Hippocampal formation (tissue), 2 donors: ENCODE data around the gene POGZ.

ENCODE experiments used
- DNase-seq, 2 donors: peaks; one replicate each; lab custom pipeline; 2025; lab: John Stamatoyannopoulos, UW

The POGZ gene

GRCh38 chr1:151372058-151372934 is 87.0 kb downstream of the POGZ start, which contains the start of gene SELENBP1:
TSS of gene SELENBP1 (minus strand) at chr1:151372705. CDS start at chr1:151372641, 64 bp downstream.
- peak; percentile 28 to 37 for DNase-seq

GRCh38 chr1:151371370-151372057 is 87.8 kb downstream of the POGZ start:
- peak; percentile 31 to 57 for DNase-seq

- DNase-seq, result no peak
Measured at GRCh38 chr1:151370211-151370911, 88.9 kb downstream of the POGZ start.

GRCh38 chr1:151369621-151370048 is 89.7 kb downstream of the POGZ start:
- DNase-seq, result no peak

- no peak for DNase-seq
Measured at GRCh38 chr1:151369302-151369610, 90.0 kb downstream of the POGZ start.

GRCh38 chr1:151368393-151369301 is 90.6 kb downstream of the POGZ start:
- no peak for DNase-seq

GRCh38 chr1:151367658-151368392 is 91.5 kb downstream of the POGZ start:
- DNase-seq, result no peak

- DNase-seq, result no peak
Measured at GRCh38 chr1:151364996-151365395, 94.3 kb downstream of the POGZ start.

- DNase-seq, result no peak
Measured at GRCh38 chr1:151362308-151363155, 96.8 kb downstream of the POGZ start.

GRCh38 chr1:151361883-151362282 is 97.4 kb downstream of the POGZ start:
- no peak for DNase-seq

- DNase-seq, result no peak
Measured at GRCh38 chr1:151356696-151357095, 102.6 kb downstream of the POGZ start.
